ENCODE measurements around the gene MUC5B.
"Not testable (repeated sequence)": the region's sequence is repeated elsewhere in the genome, so short reads cannot be mapped to it uniquely, and the experiment has no call there.

The MUC5B gene, protein sequence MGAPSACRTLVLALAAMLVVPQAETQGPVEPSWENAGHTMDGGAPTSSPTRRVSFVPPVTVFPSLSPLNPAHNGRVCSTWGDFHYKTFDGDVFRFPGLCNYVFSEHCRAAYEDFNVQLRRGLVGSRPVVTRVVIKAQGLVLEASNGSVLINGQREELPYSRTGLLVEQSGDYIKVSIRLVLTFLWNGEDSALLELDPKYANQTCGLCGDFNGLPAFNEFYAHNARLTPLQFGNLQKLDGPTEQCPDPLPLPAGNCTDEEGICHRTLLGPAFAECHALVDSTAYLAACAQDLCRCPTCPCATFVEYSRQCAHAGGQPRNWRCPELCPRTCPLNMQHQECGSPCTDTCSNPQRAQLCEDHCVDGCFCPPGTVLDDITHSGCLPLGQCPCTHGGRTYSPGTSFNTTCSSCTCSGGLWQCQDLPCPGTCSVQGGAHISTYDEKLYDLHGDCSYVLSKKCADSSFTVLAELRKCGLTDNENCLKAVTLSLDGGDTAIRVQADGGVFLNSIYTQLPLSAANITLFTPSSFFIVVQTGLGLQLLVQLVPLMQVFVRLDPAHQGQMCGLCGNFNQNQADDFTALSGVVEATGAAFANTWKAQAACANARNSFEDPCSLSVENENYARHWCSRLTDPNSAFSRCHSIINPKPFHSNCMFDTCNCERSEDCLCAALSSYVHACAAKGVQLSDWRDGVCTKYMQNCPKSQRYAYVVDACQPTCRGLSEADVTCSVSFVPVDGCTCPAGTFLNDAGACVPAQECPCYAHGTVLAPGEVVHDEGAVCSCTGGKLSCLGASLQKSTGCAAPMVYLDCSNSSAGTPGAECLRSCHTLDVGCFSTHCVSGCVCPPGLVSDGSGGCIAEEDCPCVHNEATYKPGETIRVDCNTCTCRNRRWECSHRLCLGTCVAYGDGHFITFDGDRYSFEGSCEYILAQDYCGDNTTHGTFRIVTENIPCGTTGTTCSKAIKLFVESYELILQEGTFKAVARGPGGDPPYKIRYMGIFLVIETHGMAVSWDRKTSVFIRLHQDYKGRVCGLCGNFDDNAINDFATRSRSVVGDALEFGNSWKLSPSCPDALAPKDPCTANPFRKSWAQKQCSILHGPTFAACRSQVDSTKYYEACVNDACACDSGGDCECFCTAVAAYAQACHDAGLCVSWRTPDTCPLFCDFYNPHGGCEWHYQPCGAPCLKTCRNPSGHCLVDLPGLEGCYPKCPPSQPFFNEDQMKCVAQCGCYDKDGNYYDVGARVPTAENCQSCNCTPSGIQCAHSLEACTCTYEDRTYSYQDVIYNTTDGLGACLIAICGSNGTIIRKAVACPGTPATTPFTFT (N-terminal part only)

GRCh38 chr11:1222491-1223345 is at the start of gene MUC5B:
MUC5B (plus strand) TSS chr11:1223066; CDS start chr11:1223124, 58 bp downstream.
- no peak for DNase-seq (ENCODE audit: low spot score)
- Mint-ChIP-seq H3K4me1 (ENCODE audit: low read depth) (no peaks in the 10 kb centered on the region), H3K36me3 (ENCODE audit: low read depth) (no peaks in the 10 kb centered on the region), H3K9me3 (no peaks in the 10 kb centered on the region), H3K27me3 (ENCODE audit: low read depth) (no peaks in the 10 kb centered on the region), H3K4me3 (no peak within 1 kb of the TSS), H3K27ac (no peak within 1 kb of the TSS)

DNA sequence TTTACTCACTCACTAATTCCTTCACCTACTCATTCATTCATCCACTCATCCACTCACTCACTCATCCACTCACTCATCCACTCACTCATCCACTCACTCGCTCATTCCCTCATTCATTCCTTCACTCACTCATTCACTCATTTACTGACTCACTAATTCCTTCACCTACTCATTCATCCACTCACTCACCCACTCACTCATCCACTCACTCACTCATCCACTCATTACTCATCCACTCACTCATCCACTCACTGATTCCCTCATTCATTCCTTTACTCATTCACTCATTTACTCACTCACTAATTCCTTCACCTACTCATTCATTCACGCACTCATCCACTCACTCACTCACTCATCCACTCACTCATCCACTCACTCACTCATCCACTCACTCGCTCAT is 49.5 kb upstream of the MUC5B start:
- not testable (repeated sequence) for H3K4me3 Mint-ChIP-seq; H3K4me1 Mint-ChIP-seq (ENCODE audit: low read depth); H3K27me3 Mint-ChIP-seq (ENCODE audit: low read depth); H3K36me3 Mint-ChIP-seq (ENCODE audit: low read depth); H3K27ac Mint-ChIP-seq; DNase-seq (ENCODE audit: low spot score)
- peaks cover 24% of the 10 kb centered on the region for H3K9me3 Mint-ChIP-seq

- no peak overlapping the region for H3K4me3 Mint-ChIP-seq
- H3K9me3 Mint-ChIP-seq: peaks cover 24% of the 10 kb centered on the region
- no peak for DNase-seq (ENCODE audit: low spot score)
- no peaks in the 10 kb centered on the region for H3K4me1 Mint-ChIP-seq (ENCODE audit: low read depth)
- no peaks in the 10 kb centered on the region for H3K27me3 Mint-ChIP-seq (ENCODE audit: low read depth)
- peaks cover 5% of the 10 kb centered on the region for H3K36me3 Mint-ChIP-seq (ENCODE audit: low read depth)
- no peak overlapping the region for H3K27ac Mint-ChIP-seq
Measured at GRCh38 chr11:1174441-1175370, 48.2 kb upstream of the MUC5B start.

- H3K4me3 Mint-ChIP-seq: no peak overlapping the region
- peaks cover 5% of the 10 kb centered on the region for H3K36me3 Mint-ChIP-seq (ENCODE audit: low read depth)
- H3K9me3 Mint-ChIP-seq: peaks cover 22% of the 10 kb centered on the region
- no peaks in the 10 kb centered on the region for H3K27me3 Mint-ChIP-seq (ENCODE audit: low read depth)
- no peak for DNase-seq (ENCODE audit: low spot score)
- no peaks in the 10 kb centered on the region for H3K4me1 Mint-ChIP-seq (ENCODE audit: low read depth)
- H3K27ac Mint-ChIP-seq: no peak overlapping the region
Measured at GRCh38 chr11:1175461-1176223, 47.2 kb upstream of the MUC5B start.

- Mint-ChIP-seq H3K27ac (no peak overlapping the region), H3K4me1 (ENCODE audit: low read depth) (no peaks in the 10 kb centered on the region), H3K27me3 (ENCODE audit: low read depth) (no peaks in the 10 kb centered on the region), H3K4me3 (no peak overlapping the region), H3K36me3 (ENCODE audit: low read depth) (peaks cover 5% of the 10 kb centered on the region), H3K9me3 (peaks cover 15% of the 10 kb centered on the region)
- DNase-seq (ENCODE audit: low spot score): no peak
Measured at GRCh38 chr11:1176224-1177019, 46.4 kb upstream of the MUC5B start.

GRCh38 chr11:1177020-1177770 is 45.7 kb upstream of the MUC5B start:
- Mint-ChIP-seq H3K9me3 (peaks cover 10% of the 10 kb centered on the region), H3K4me3 (no peak overlapping the region), H3K27me3 (ENCODE audit: low read depth) (no peaks in the 10 kb centered on the region), H3K36me3 (ENCODE audit: low read depth) (peaks cover 3% of the 10 kb centered on the region), H3K4me1 (ENCODE audit: low read depth) (no peaks in the 10 kb centered on the region), H3K27ac (no peak overlapping the region)
- no peak for DNase-seq (ENCODE audit: low spot score)

DNA sequence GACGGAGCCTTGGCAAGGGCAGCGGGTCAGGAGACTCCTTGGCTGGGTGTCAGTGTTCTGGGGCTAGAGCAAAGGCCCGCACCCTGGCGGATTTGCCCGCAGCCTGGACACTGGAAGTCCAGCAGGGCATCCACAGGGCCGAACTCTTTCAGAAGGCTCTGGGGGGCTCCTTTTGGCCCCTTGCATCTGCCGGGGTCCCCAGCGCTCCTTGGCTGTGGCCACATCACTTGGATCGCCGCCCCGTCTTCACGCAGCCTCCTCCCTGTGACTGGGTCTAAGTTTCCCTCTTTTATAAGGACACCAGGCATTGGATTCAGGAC is 45.1 kb upstream of the MUC5B start:
- Mint-ChIP-seq H3K4me1 (ENCODE audit: low read depth) (no peaks in the 10 kb centered on the region), H3K4me3 (no peak overlapping the region), H3K36me3 (ENCODE audit: low read depth) (peaks cover 3% of the 10 kb centered on the region), H3K9me3 (peaks cover 10% of the 10 kb centered on the region), H3K27ac (no peak overlapping the region), H3K27me3 (ENCODE audit: low read depth) (no peaks in the 10 kb centered on the region)
- DNase-seq (ENCODE audit: low spot score): no peak

GRCh38 chr11:1178201-1178885 is 44.5 kb upstream of the MUC5B start:
- Mint-ChIP-seq H3K4me3 (no peak overlapping the region), H3K9me3 (peaks cover 10% of the 10 kb centered on the region), H3K4me1 (ENCODE audit: low read depth) (no peaks in the 10 kb centered on the region), H3K36me3 (ENCODE audit: low read depth) (peaks cover 3% of the 10 kb centered on the region), H3K27me3 (ENCODE audit: low read depth) (no peaks in the 10 kb centered on the region), H3K27ac (no peak overlapping the region)
- DNase-seq (ENCODE audit: low spot score): no peak

- H3K36me3 Mint-ChIP-seq (ENCODE audit: low read depth): peaks cover 3% of the 10 kb centered on the region
- no peaks in the 10 kb centered on the region for H3K27me3 Mint-ChIP-seq (ENCODE audit: low read depth)
- DNase-seq (ENCODE audit: low spot score): no peak
- no peak overlapping the region for H3K4me3 Mint-ChIP-seq
- H3K4me1 Mint-ChIP-seq (ENCODE audit: low read depth): no peaks in the 10 kb centered on the region
- peaks cover 10% of the 10 kb centered on the region for H3K9me3 Mint-ChIP-seq
- H3K27ac Mint-ChIP-seq: no peak overlapping the region
Measured at GRCh38 chr11:1178906-1179305, 44.0 kb upstream of the MUC5B start.

DNA sequence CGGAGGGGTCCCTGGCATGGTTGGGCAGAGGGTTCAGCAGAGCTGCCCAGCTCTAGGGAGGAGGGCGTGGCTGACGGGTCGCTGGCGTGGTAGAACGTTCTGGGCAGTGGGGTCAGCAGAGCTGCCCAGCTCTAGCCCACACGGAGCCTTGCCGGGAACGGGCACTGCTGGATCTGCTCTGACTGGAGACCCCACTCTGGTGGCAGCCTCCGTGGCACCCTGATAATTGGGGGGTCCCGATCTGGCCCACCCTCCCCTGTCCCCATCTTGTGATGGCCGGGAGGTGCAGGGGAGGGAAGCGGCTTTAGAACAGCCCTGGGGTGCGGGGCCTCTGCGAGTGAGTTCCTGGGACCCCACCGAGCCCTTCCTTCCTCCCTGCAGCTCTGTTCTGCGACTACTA is 43.2 kb upstream of the MUC5B start:
- no peak for DNase-seq (ENCODE audit: low spot score)

More for the DNA sequence above, 43.2 kb upstream of the MUC5B start:
- no peaks in the 10 kb centered on the region for H3K4me1 Mint-ChIP-seq (ENCODE audit: low read depth)
- no peaks in the 10 kb centered on the region for H3K27me3 Mint-ChIP-seq (ENCODE audit: low read depth)
- H3K9me3 Mint-ChIP-seq: peaks cover 10% of the 10 kb centered on the region
- H3K36me3 Mint-ChIP-seq (ENCODE audit: low read depth): peaks cover 3% of the 10 kb centered on the region
- no peak overlapping the region for H3K27ac Mint-ChIP-seq
- H3K4me3 Mint-ChIP-seq: no peak overlapping the region
